H1 (cell line): ENCODE measurements around the gene EML4. TPM values are rescaled to one million over a fixed set of nuclear protein-coding genes. Genes with fewer than 3 reads are reported as not detected.

Source experiments
- HDAC2 ChIP-seq, 2 experiments: fragments of 300-600 bp in 1 of 2; sonication (generic) in 1 of 2; IDR thresholded peaks; 2 replicates each; pipeline ENCODE4 v1.6.1; 2011 to 2012; ENCODE audit warnings: low read depth in 2 of 2, low read length in 2 of 2, mild to moderate bottlenecking in 2 of 2, moderate library complexity in 2 of 2, borderline replicate concordance in 1 of 2, inconsistent platforms in 1 of 2
- polyA plus RNA-seq, 7 experiments: library from polyadenylated mRNA; depleted of rRNA in 3 of 7; stranded (reverse) in 5 of 7; unstranded in 2 of 7; fragments of >200 nt in 5 of 7; fragments of 200-250 nt in 2 of 7; gene quantifications; 1 replicate in 5 of 7; 2 replicates in 1 of 7; 4 replicates in 1 of 7; pipeline versions ENCODE4 v1.2.1 to v1.2.3, GENCODE V29; 2011 to 2013; ENCODE audit warnings: missing spikeins in 2 of 7, mixed read lengths in 2 of 7
- total RNA-seq: library from RNA; stranded (reverse); fragmentation: NEBNext Ultra II Directional; extraction: Animal tissue kit (Norgen Biotek cat#: 25700); gene quantifications from 2 replicates; pipeline ENCODE4 v1.2.1, GENCODE V29; 2021

The EML4 gene
- total and polyA plus RNA-seq, 2 of the 8 experiments (the other 6 are each of a cell fraction or from before 2014, with no cell fraction given): 50.1 to 104 TPM

DNA sequence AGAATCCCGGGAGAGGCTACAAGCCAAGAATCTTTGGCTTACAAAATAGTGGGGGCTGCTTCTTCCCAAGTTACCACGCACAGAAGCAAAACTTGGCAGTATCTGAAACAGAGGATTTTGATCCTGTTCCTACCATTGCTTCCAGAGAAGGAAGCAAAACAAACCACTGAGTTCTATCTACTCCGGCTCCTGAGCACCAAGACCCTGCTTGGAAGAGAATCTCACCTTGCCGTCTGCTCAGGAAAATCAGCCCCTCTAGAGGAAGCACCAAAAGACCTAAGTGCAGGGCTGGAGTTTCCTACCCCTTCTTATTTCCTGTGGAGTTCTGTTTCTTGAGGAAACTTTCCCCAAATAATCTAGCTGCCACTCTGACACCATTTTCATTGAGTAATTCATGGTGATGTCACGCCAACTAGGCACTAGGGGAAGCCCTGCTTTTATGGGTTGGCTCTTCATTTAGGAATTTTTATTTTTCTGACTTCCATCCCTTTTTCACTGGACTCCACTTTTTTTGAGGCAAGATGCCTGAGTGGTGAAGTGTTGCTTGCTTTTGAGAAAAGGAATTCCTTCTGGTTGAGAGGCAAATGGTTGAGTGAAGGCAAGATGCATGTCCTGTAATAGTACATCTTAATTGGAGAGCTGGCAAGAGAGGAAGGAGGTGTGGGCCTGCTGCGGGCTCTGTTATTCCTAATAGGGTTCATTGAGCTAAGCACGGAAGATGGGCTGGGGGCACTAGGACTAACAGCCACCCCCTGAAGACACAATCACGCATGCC, 36.8 kb upstream of the EML4 start (continued):
- no peak for TF ChIP-seq HDAC2 (IDR thresholded peaks at IDR 0.05; ENCODE audit: borderline replicate concordance in 1 of 2, low read depth in 2 of 2, low read length in 2 of 2)
- TF ChIP-seq, all 59 proteins: peak for 0
